OCI-LY3 (cell line): ENCODE results near the gene KXD1.

ENCODE experiments used
- CTCF ChIP-seq: fragments of 200-600, 300-600 bp; sonication (generic); IDR thresholded peaks from 2 replicates; pipeline ENCODE4 v1.5.1; 2014; ENCODE audit warnings: antibody characterized with exemption, low read length, low read depth
- EZH2phosphoT487 ChIP-seq: fragments of 200-600 bp; shearing (Covaris generic); IDR thresholded peaks from 2 replicates; pipeline ENCODE4 v1.6.1; 2018; ENCODE audit warnings: antibody characterized with exemption, mixed run types, low read depth

- TF ChIP-seq CTCF (no peak), EZH2phosphoT487 (no peak)
Measured at GRCh38 chr19:18558202-18558555, 509 bp downstream of the KXD1 start.
